VCaP (cell line): ENCODE results near the gene TEX36.
A peak's percentile ranks its signal among the peaks of the same experiment; 100 is the strongest.

ENCODE experiments used
- H3K27ac ChIP-seq: fragments of 450-650 bp; 2 replicates; pipeline ENCODE4 v1.5.1; 2017
- CTCF ChIP-seq: fragments of 450-650 bp; conservative IDR thresholded peaks from 2 replicates; pipeline ENCODE4 v1.5.1; 2017; ENCODE audit warnings: mild to moderate bottlenecking, moderate library complexity

Gene TEX36

GRCh38 chr10:125611756-125612155 lies 71.2 kb downstream of the TEX36 start:
- peak overlapping the region; percentile 27; the same call in 1 of the 2 replicates for H3K27ac ChIP-seq
- TF ChIP-seq CTCF, result no peak

- no peak overlapping the region for H3K27ac ChIP-seq
- no peak for TF ChIP-seq CTCF
These were observed 71.7 kb downstream of the TEX36 start for GRCh38 chr10:125611216-125611615.

- H3K27ac ChIP-seq, result no peak overlapping the region
- TF ChIP-seq CTCF, result no peak
These were observed 73.1 kb downstream of the TEX36 start for GRCh38 chr10:125609859-125610258.

- H3K27ac ChIP-seq, result no peak overlapping the region
- no peak for TF ChIP-seq CTCF
These were observed 74.5 kb downstream of the TEX36 start for GRCh38 chr10:125608474-125608873.

- TF ChIP-seq CTCF, result no peak
These were observed 75.2 kb downstream of the TEX36 start for GRCh38 chr10:125607689-125608290.

GRCh38 chr10:125606414-125607010 lies 76.5 kb downstream of the TEX36 start:
- no peak overlapping the region for H3K27ac ChIP-seq
- no peak for TF ChIP-seq CTCF

More at GRCh38 chr10:125607689-125608290, 75.2 kb downstream of the TEX36 start:
- no peak overlapping the region for H3K27ac ChIP-seq
